Mammary epithelial cell (primary cell): ENCODE measurements around the gene DUSP22.

Source experiments
- EZH2 ChIP-seq: IDR thresholded peaks from 2 replicates; pipeline ENCODE4 v1.6.1; 2012; ENCODE audit warnings: low read length, inconsistent platforms, borderline replicate concordance
- TF ChIP-seq, protein P1 (sequence below), 2 donors: IDR thresholded peaks in 1 of 2; conservative IDR thresholded peaks in 1 of 2; 2 replicates each; pipeline ENCODE4 v1.5.1; 2011 to 2012; ENCODE audit warnings: inconsistent platforms in 2 of 2, low read length in 2 of 2, mild to moderate bottlenecking in 2 of 2, control low read depth in 1 of 2, low read depth in 1 of 2; ENCODE audit not compliant: insufficient read depth in 1 of 2; ENCODE audit errors: extremely low read depth in 1 of 2

DNA sequence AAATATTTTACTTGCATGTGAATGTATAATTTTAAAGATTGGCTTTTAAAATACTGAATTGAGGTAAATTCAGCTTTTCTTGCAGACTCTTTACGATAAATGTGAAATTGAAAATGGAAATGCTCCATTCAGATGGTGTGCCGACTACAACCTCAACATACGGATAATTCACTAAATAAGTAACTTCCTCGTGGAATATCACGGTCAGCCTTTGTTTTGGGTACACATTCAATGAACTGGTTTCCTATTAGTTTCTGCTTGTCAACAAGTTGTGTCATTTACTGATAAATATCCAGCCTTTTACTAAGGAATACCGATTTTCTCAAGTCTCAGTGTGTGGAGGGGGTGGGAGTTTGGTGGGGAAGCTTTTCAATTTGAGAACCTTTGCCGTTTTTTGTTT lies 96.9 kb downstream of the DUSP22 start:
- TF ChIP-seq, protein P1, sequence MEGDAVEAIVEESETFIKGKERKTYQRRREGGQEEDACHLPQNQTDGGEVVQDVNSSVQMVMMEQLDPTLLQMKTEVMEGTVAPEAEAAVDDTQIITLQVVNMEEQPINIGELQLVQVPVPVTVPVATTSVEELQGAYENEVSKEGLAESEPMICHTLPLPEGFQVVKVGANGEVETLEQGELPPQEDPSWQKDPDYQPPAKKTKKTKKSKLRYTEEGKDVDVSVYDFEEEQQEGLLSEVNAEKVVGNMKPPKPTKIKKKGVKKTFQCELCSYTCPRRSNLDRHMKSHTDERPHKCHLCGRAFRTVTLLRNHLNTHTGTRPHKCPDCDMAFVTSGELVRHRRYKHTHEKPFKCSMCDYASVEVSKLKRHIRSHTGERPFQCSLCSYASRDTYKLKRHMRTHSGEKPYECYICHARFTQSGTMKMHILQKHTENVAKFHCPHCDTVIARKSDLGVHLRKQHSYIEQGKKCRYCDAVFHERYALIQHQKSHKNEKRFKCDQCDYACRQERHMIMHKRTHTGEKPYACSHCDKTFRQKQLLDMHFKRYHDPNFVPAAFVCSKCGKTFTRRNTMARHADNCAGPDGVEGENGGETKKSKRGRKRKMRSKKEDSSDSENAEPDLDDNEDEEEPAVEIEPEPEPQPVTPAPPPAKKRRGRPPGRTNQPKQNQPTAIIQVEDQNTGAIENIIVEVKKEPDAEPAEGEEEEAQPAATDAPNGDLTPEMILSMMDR (conservative IDR thresholded peaks at IDR 0.05 in 1 of 2, IDR thresholded peaks at IDR 0.05 in 1 of 2; ENCODE audit: extremely low read depth in 1 of 2, insufficient read depth in 1 of 2, low read depth in 1 of 2, low read length in 2 of 2) = no peak
- TF ChIP-seq EZH2 = no peak
